Mononuclear cell (primary cell): Measurements from ENCODE around the gene PLAC8L1. TPM values are rescaled to one million over a fixed set of nuclear protein-coding genes. Genes with fewer than 3 reads are reported as not detected.

ENCODE experiments used
- H3K27me3 ChIP-seq: 2 replicates; pipeline ENCODE4 v1.6.0; 2011; ENCODE audit warnings: low read length, control low read depth; ENCODE audit not compliant: insufficient read depth
- H3K4me1 ChIP-seq: 2 replicates; pipeline ENCODE4 v1.5.1; 2011; ENCODE audit warnings: mild to moderate bottlenecking, low read length, control low read depth; ENCODE audit not compliant: insufficient read depth
- H3K4me3 ChIP-seq: 2 replicates; pipeline ENCODE4 v1.5.1; 2011; ENCODE audit warnings: mild to moderate bottlenecking, low read length, moderate library complexity
- H3K9me3 ChIP-seq: 2 replicates; pipeline ENCODE4 v1.5.1; 2011; ENCODE audit warnings: low read depth, mild to moderate bottlenecking, control low read depth, low read length
- total RNA-seq: library from RNA; depleted of rRNA; stranded (reverse); fragments of >200 nt; gene quantifications from one replicate; pipeline ENCODE4 v1.2.3, GENCODE V29; 2012

The PLAC8L1 gene
- total RNA-seq, 1 donor, result not detected

- no peaks in the 10 kb centered on the region for H3K9me3 ChIP-seq
- H3K27me3 ChIP-seq, result no peaks in the 10 kb centered on the region
- no peak overlapping the region for H3K4me3 ChIP-seq
- H3K4me1 ChIP-seq, result no peaks in the 10 kb centered on the region
Observed at GRCh38 chr5:146069780-146070099, 35.6 kb downstream of the PLAC8L1 start.

DNA sequence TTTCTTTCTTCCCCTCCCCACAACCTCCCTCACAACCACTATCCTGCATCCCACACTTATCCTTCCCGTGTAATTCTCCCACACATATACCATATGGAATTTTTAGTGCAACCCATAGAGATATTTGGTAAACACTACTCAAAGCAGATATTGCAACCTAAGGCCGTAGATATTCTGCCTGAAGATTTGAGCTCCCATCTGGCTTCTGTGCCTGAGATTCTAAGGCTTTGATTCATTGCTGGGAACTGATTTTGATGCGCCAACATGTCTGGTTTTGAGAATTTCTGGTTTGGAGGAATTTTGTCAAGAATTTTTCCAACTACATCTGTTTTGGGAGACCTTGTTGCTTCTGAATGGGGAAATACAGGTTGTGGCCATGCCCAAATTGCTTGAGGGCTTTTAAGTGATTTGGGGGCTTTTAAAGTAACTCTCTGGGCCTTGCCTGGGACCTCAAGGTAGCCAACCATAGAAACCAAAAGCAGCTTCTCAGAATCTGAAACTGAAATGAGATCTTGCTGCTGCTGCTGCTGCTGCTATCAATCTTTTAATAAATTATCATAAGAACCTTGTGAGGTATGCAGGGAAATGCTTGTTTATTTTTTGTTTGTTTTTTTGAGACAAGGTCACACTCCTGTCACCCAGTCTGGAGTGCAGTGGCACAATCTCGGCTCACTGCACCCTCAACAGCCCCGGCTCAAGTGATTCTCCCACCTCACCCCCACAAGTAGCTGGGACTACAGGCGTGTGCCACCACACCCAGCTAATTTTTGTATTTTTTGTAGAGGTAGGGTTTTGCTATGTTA is 36.2 kb downstream of the PLAC8L1 start:
- no peaks in the 10 kb centered on the region for H3K9me3 ChIP-seq
- no peak overlapping the region for H3K4me3 ChIP-seq
- H3K27me3 ChIP-seq, result no peaks in the 10 kb centered on the region
- H3K4me1 ChIP-seq, result no peaks in the 10 kb centered on the region

DNA sequence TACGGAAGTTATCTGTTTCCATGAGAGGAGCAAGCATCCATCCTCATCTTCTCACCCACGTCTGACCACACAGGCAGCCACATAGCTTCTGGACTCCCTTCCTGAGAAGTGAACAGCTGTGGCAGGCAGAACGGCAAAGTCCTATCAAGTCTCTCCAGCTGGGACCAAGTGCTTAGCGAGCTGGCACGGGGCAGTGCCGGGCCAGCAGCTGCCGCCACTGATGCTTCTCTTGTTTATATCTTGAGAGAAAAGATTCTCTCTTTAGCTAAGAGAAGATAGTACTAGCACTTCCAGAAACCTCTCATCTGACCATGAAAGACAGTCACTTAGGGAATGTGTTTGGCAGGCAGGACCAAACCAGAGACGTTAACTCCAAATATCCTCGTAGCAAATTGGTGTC is 37.2 kb downstream of the PLAC8L1 start:
- Histone ChIP-seq H3K4me1 (no peaks in the 10 kb centered on the region), H3K27me3 (no peaks in the 10 kb centered on the region), H3K9me3 (no peaks in the 10 kb centered on the region), H3K4me3 (no peak overlapping the region)

DNA sequence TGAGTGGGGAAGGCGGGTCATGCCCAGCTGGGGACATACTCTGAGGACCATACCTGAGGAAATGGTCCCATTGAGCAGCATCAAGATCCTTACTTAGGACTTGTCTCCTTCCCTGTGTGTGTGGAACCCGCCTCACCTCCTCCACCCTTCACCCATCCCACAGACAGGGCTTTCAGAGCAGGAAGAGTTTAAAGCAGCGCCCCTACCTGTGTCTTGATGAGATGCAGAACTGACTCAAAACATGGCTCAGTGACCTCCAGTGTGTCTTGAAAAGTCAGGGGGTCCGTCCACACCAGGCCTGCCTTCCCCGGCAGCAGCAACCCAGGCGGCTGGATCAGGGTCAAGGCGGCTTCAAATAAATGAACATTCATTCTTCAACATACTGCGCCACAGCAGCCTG is 38.4 kb downstream of the PLAC8L1 start:
- H3K4me3 ChIP-seq, result no peak overlapping the region

GRCh38 chr5:146060221-146060585 is 45.2 kb downstream of the PLAC8L1 start:
- H3K9me3 ChIP-seq, result no peaks in the 10 kb centered on the region
- H3K4me3 ChIP-seq, result no peak overlapping the region
- H3K27me3 ChIP-seq, result no peaks in the 10 kb centered on the region
- H3K4me1 ChIP-seq, result no peaks in the 10 kb centered on the region

More for the DNA sequence above, 38.4 kb downstream of the PLAC8L1 start:
- H3K27me3 ChIP-seq, result no peaks in the 10 kb centered on the region
- H3K9me3 ChIP-seq, result no peaks in the 10 kb centered on the region
- H3K4me1 ChIP-seq, result no peaks in the 10 kb centered on the region

DNA sequence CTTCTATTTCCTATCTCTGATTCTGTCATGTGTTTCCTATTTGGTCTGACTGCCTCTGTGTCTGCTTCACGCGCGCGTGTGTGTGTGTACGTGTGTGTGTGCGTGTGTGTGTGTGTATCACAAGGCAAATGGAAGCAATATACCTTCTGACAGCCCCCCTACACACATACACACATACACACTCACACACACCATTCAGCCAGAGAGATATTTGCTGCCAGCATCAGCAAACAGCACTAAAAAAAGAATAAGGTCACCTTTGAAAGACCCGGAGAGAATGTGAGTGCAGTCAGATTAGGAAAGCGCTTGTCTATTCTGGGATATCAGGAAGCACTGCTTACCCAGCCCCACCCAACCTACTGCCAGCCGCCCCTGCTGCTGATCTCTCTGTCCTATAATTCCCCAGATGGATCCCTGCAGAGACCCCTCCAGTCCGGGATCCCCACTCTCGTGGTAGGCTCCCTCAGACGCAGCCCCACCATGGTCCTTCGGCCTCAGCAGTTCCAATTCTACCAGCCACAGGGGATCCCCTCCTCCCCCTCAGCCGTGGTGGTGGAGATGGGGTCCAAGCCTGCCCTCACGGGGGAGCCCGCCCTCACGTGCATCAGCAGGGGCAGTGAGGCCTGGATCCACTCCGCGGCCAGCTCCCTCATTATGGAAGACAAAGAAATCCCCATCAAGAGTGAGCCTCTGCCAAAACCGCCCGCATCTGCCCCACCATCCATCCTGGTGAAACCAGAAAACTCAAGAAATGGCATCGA is 45.7 kb downstream of the PLAC8L1 start:
- H3K27me3 ChIP-seq, result no peaks in the 10 kb centered on the region
- H3K4me1 ChIP-seq, result no peaks in the 10 kb centered on the region
- no peak overlapping the region for H3K4me3 ChIP-seq
- no peaks in the 10 kb centered on the region for H3K9me3 ChIP-seq

GRCh38 chr5:146055432-146055831 is 49.9 kb downstream of the PLAC8L1 start:
- Histone ChIP-seq H3K4me1 (no peaks in the 10 kb centered on the region), H3K9me3 (no peaks in the 10 kb centered on the region), H3K27me3 (no peaks in the 10 kb centered on the region), H3K4me3 (no peak overlapping the region)

GRCh38 chr5:146052780-146053179 is 52.6 kb downstream of the PLAC8L1 start:
- Histone ChIP-seq H3K9me3 (no peaks in the 10 kb centered on the region), H3K4me3 (no peak overlapping the region), H3K27me3 (no peaks in the 10 kb centered on the region), H3K4me1 (no peaks in the 10 kb centered on the region)

DNA sequence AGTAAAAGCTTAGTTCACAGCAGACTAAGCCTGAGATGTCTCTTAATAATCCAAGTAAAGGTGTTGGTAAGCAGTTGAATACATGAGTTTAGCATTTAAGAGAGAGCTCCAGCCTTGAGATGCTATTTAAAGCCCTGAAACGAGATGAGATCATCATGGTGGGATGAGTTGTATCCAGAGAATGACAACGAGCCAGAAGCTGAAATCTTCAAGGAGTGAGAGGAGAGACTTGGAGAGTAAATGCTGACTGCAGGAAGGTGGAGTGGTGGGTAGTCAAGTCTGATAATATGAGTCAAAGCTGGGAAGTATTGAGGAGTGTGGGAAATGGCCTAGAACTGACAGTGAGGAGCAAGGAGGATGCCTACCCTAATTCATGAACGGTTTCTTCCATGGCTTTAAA is 53.7 kb downstream of the PLAC8L1 start:
- H3K9me3 ChIP-seq, result no peaks in the 10 kb centered on the region

DNA sequence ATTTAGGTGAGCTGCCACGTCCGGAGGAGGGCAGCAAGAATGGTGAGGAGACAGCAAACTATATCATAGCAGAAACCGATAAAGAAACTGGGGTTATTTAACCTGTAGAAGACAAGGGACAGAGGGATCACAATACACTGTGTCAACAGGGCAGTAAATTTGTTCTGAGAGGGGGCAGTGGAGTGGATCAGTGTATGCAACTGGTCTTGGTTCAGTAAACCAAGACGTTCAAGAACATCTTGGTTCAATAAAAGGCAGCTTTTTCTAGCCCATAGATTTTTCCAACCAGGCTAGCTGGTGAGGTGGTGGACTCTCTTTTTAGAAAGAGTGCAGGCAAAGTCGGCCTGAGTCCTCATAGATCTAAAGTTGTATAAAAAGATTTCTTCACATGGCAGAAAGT is 55.3 kb downstream of the PLAC8L1 start:
- Histone ChIP-seq H3K9me3 (no peaks in the 10 kb centered on the region), H3K4me3 (no peak overlapping the region), H3K4me1 (no peaks in the 10 kb centered on the region), H3K27me3 (no peaks in the 10 kb centered on the region)

More for the DNA sequence above, 53.7 kb downstream of the PLAC8L1 start:
- H3K4me3 ChIP-seq, result no peak overlapping the region
- no peaks in the 10 kb centered on the region for H3K4me1 ChIP-seq
- no peaks in the 10 kb centered on the region for H3K27me3 ChIP-seq

DNA sequence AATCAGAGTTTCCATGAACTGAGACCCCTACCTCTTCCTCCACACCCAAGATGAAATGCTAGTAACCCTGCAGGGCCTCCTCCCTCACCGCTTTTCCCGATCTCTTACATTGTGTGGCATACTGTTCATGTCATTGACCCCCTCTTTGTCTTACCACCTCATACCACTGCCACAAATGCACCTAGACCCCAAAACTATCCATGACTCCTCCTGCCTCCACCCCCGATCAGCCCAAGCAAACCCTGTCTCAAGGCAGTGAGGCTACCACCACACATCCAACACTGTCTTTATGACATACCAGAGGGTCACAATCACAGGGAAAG is 55.7 kb downstream of the PLAC8L1 start:
- H3K9me3 ChIP-seq, result no peaks in the 10 kb centered on the region
- no peaks in the 10 kb centered on the region for H3K27me3 ChIP-seq
- H3K4me3 ChIP-seq, result no peak overlapping the region
- no peaks in the 10 kb centered on the region for H3K4me1 ChIP-seq

- Histone ChIP-seq H3K9me3 (no peaks in the 10 kb centered on the region), H3K4me3 (no peak overlapping the region), H3K27me3 (no peaks in the 10 kb centered on the region), H3K4me1 (no peaks in the 10 kb centered on the region)
Observed at GRCh38 chr5:146048994-146049703, 56.2 kb downstream of the PLAC8L1 start.

DNA sequence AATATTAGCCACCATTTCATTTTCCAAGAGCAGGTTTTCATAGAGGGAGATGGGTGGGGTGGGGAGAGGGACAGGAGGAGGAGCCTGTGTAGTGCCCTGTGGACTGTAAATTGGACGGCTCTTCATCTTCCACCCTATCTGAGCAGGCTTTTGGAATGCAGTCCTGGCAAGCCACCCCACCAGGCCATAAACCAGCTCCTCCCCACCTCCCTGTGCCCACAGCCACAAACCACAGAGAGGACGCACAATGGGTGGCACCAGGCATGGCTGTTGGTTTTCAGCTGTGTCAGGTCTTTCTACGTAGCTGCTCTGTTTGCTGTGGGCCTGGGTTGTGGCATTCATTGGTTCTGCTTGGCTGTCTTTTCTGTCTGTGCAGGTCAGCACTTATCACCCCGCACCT is 58.0 kb downstream of the PLAC8L1 start:
- no peak overlapping the region for H3K4me3 ChIP-seq

DNA sequence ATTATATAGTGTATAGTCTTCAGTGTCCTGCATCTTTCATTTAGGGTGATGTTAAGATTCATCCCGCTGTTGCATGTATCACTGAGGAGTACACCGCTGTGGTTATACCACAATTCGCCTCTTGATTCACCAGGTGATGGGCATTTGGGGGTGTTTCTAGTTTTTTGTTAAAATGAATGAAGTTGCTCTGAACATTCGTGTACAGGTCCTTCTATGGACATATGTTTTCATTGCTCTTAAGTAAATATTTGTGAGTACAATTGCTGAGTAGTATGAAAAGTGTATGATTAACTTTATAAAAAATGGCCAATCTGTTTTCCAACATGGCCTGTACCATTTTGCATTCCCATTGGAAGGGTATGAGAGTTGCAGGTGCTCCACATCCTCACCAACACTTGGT is 61.7 kb downstream of the PLAC8L1 start:
- no peaks in the 10 kb centered on the region for H3K9me3 ChIP-seq
- H3K4me1 ChIP-seq, result peaks cover 16% of the 10 kb centered on the region
- H3K27me3 ChIP-seq, result no peaks in the 10 kb centered on the region
- no peak overlapping the region for H3K4me3 ChIP-seq

More for the DNA sequence above, 58.0 kb downstream of the PLAC8L1 start:
- no peaks in the 10 kb centered on the region for H3K4me1 ChIP-seq
- H3K27me3 ChIP-seq, result no peaks in the 10 kb centered on the region
- no peaks in the 10 kb centered on the region for H3K9me3 ChIP-seq

DNA sequence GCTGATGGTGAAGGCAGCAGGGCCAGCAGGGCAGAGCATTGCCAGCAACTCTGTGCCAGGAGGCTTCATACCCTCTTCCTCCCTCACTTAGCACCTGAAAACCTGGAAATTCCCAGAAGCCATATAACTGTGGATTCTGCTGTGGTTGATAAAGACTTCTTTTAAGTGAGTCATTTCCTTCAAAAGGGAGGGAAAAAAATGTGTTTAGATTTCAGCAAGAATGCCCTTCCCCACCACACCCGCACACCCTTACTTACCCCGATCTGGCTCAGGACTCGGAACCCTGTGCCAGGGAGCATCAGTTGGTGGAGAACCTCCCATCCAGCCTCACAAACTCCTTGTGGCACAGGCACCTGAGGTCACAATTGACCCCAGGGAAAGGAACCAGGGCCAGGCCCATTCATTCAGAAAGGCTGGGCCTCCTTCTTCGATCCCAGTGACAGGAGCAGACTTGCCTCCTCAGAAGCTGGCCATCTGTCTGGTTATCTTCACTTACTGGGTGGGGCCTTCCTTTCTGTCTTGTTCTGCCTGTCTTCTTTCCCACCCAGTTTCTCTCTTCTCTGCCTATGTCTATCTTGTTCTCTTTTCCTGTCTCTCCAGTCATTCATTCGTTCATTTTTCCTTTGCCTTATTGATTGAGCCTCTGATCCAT is 62.6 kb downstream of the PLAC8L1 start:
- H3K4me3 ChIP-seq, result no peak overlapping the region
- no peaks in the 10 kb centered on the region for H3K27me3 ChIP-seq
- H3K9me3 ChIP-seq, result no peaks in the 10 kb centered on the region
- peaks cover 16% of the 10 kb centered on the region for H3K4me1 ChIP-seq
